Endothelial cell of umbilical vein (primary cell): ENCODE data around the gene CCR3. TPM values are rescaled to one million over a fixed set of nuclear protein-coding genes. Genes with fewer than 3 reads are reported as not detected.

Experiments used
- BruUV-seq: library from RNA; stranded (reverse); fragments of 400-500 nt; replicated peaks from 2 replicates; lab custom pipeline; 2021; lab: Mats Ljungman, UMichigan
- CTCF ChIA-PET: fragments of 300-600, 350-600 bp; sonication (Branson Sonifier 250); formaldehyde crosslinking; loops from one replicate; lab custom pipeline; 2021; ENCODE audit warnings: antibody characterized with exemption, inconsistent platforms; lab: Charles Lee
- POLR2A ChIA-PET: fragments of 300-600, 350-600 bp; sonication (Branson Sonifier 250); formaldehyde crosslinking; loops from one replicate; lab custom pipeline; 2021; ENCODE audit warnings: antibody characterized with exemption, inconsistent platforms; lab: Charles Lee
- DNase-seq: peaks from one replicate; pipeline ENCODE4 v3.0.0-alpha.2; 2011; ENCODE audit warnings: low read depth, low spot score
- FAIRE-seq: peaks from 2 replicates; lab custom pipeline; 2011; peaks lifted over from hg19 to GRCh38; lab: Jason Lieb, UNC
- H2AFZ ChIP-seq: 2 replicates; pipeline ENCODE4 v1.6.0; 2012; ENCODE audit warnings: low read depth, low read length, control low read depth, inconsistent platforms
- H3K27ac ChIP-seq: 2 replicates; pipeline ENCODE4 v1.5.1; 2011; ENCODE audit warnings: low read depth, mild to moderate bottlenecking, control low read depth, low read length, moderate library complexity; ENCODE audit not compliant: insufficient read depth
- H3K27me3 ChIP-seq, 2 experiments: 2 replicates each; pipeline versions ENCODE4 v1.6.0 to v1.6.1; 2011; ENCODE audit warnings: low read length in 2 of 2, mixed read lengths in 1 of 2; ENCODE audit not compliant: control insufficient read depth in 2 of 2, insufficient read depth in 2 of 2
- H3K36me3 ChIP-seq, 2 experiments: 2 replicates in 1 of 2; 3 replicates in 1 of 2; pipeline ENCODE4 v1.5.1; 2011; ENCODE audit warnings: low read length in 2 of 2, mild to moderate bottlenecking in 1 of 2, moderate library complexity in 1 of 2; ENCODE audit not compliant: control insufficient read depth in 2 of 2, insufficient read depth in 2 of 2; ENCODE audit errors: extremely low read depth in 1 of 2
- H3K4me1 ChIP-seq: 3 replicates; pipeline ENCODE4 v1.5.1; 2011; ENCODE audit warnings: mild to moderate bottlenecking, low read length; ENCODE audit not compliant: control insufficient read depth, insufficient read depth; ENCODE audit errors: extremely low read depth
- H3K4me2 ChIP-seq: 2 replicates; pipeline ENCODE4 v1.6.1; 2011; ENCODE audit warnings: low read length, control low read depth, mixed read lengths; ENCODE audit not compliant: insufficient read depth
- H3K4me3 ChIP-seq, 3 experiments: fragments of 200-600 bp in 1 of 3; sonication (generic), shearing (Covaris generic) in 1 of 3; replicated peaks in 1 of 3; 2 replicates each; pipeline ENCODE4 v1.5.1; 2011 to 2016; ENCODE audit warnings: control low read depth in 3 of 3, low read length in 3 of 3, mild to moderate bottlenecking in 2 of 3, inconsistent platforms in 1 of 3, low read depth in 1 of 3, moderate library complexity in 1 of 3; ENCODE audit not compliant: insufficient read depth in 1 of 3
- H3K79me2 ChIP-seq: 2 replicates; pipeline ENCODE4 v1.6.0; 2012; ENCODE audit warnings: low read length, inconsistent platforms; ENCODE audit not compliant: control insufficient read depth, insufficient read depth
- H3K9ac ChIP-seq: replicated peaks from 2 replicates; pipeline ENCODE3; 2011; ENCODE audit warnings: low read length, control low read depth; ENCODE audit not compliant: insufficient read depth; ENCODE audit errors: extremely low read depth
- H3K9me1 ChIP-seq: replicated peaks from 3 replicates; pipeline ENCODE4 v1.6.0; 2011; ENCODE audit warnings: mild to moderate bottlenecking, low read length; ENCODE audit not compliant: control insufficient read depth, insufficient read depth; ENCODE audit errors: extremely low read depth
- H3K9me3 ChIP-seq: replicated peaks from 2 replicates; pipeline ENCODE4 v1.5.1; 2012; ENCODE audit warnings: low read length, inconsistent platforms; ENCODE audit not compliant: control insufficient read depth, insufficient read depth
- H4K20me1 ChIP-seq: replicated peaks from 2 replicates; pipeline ENCODE3; 2011; ENCODE audit warnings: mild to moderate bottlenecking, low read length; ENCODE audit not compliant: control insufficient read depth, insufficient read depth; ENCODE audit errors: extremely low read depth
- CTCF ChIP-seq, 2 donors: IDR thresholded peaks; 1 replicate in 1 of 2; 2 replicates in 1 of 2; pipeline ENCODE4 v1.5.1; 2011; ENCODE audit warnings: low read length in 2 of 2, mild to moderate bottlenecking in 2 of 2, moderate library complexity in 2 of 2, control low read depth in 1 of 2, inconsistent platforms in 1 of 2, low read depth in 1 of 2; ENCODE audit not compliant: insufficient read depth in 1 of 2; ENCODE audit errors: extremely low read depth in 1 of 2
- EZH2 ChIP-seq: IDR thresholded peaks from 2 replicates; pipeline ENCODE4 v1.6.1; 2012; ENCODE audit warnings: borderline replicate concordance, low read depth, mild to moderate bottlenecking, moderate library complexity, low read length, inconsistent platforms; ENCODE audit not compliant: severe bottlenecking
- FOS ChIP-seq: IDR thresholded peaks from 2 replicates; pipeline ENCODE4 v1.6.1; 2011; ENCODE audit warnings: mild to moderate bottlenecking, low read length, moderate library complexity, borderline replicate concordance; ENCODE audit not compliant: insufficient read depth
- GATA2 ChIP-seq: IDR thresholded peaks from 2 replicates; pipeline ENCODE4 v1.7.0; 2011; ENCODE audit warnings: low read depth, mild to moderate bottlenecking, moderate library complexity, mixed read lengths, low read length; ENCODE audit not compliant: insufficient read length, insufficient read depth
- JUN ChIP-seq: IDR thresholded peaks from 2 replicates; pipeline ENCODE4 v1.6.1; 2011; ENCODE audit warnings: borderline replicate concordance, low read depth; ENCODE audit not compliant: insufficient read length, insufficient read depth
- MAX ChIP-seq: IDR thresholded peaks from 2 replicates; pipeline ENCODE4 v1.6.1; 2011; ENCODE audit not compliant: insufficient read depth, insufficient read length
- MYC ChIP-seq: IDR thresholded peaks from one replicate; pipeline ENCODE4 v1.6.1; 2011; ENCODE audit warnings: mild to moderate bottlenecking, low read depth, low read length
- POLR2A ChIP-seq: IDR thresholded peaks from 2 replicates; pipeline ENCODE4 v1.6.1; 2012; ENCODE audit warnings: low read depth, mild to moderate bottlenecking, control low read depth, low read length
- POLR2AphosphoS5 ChIP-seq: IDR thresholded peaks from 2 replicates; pipeline ENCODE4 v1.6.1; 2012; ENCODE audit warnings: low read depth, mild to moderate bottlenecking, control low read depth, low read length, moderate library complexity; ENCODE audit not compliant: insufficient read depth
- dilution Hi-C: fragments of 300-500 bp; cut with MboI; formaldehyde crosslinking; loops from one replicate; pipeline ENCODE4 v1.15.0; 2019; ENCODE audit warnings: low sequenced_read_pairs; ENCODE audit not compliant: extremely low pct_ligation_motif_present
- intact Hi-C: fragments of 100-400 bp; cut with micrococcal nuclease; formaldehyde crosslinking; loops from one replicate; pipeline ENCODE4 v1.10.0; 2022
- polyA plus RNA-seq, 4 experiments: library from polyadenylated mRNA; depleted of rRNA in 3 of 4; stranded (reverse) in 3 of 4; unstranded in 1 of 4; fragments of >200 nt; gene quantifications; 2 replicates each; pipeline versions ENCODE4 v1.2.1 to v1.2.3, GENCODE V29; 2011 to 2012; ENCODE audit warnings: missing spikeins in 1 of 4
- total RNA-seq: library from RNA; stranded (reverse); gene quantifications from 2 replicates; pipeline ENCODE4 v1.2.3, GENCODE V29; 2021

CCR3 gene
- total and polyA plus RNA-seq, 2 donors (not counting 3 experiments of a cell fraction or from before 2014, with no cell fraction given) = not detected

DNA sequence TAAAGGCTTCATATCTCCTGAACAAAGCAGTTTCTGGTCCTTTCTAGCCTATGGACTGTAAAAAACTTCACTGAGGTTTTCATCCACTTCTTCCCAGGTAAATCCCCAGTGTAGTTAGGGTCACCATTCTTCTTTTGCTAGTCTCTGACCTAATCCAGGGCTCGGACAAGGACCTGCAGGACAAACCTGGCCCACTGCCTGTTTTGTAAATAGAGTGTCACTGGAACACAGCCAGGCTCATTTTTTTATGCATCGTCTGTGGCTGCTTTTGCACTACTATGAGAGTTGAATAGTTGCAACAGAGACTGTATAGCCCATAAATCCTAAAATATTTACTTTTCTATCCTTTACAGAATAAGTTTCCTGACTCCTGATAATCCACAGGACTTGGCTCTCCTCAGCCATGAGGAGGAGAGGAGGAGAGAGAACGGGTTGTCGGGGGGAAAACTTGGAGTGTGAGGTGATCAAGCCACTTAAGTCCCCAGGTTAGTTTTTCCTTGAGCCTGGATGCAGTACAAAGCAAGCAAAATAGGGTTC lies 29.0 kb downstream of the CCR3 start:
- H3K79me2 ChIP-seq = no peaks in the 10 kb centered on the region
- no peak overlapping the region for H2AFZ ChIP-seq
- H3K36me3 ChIP-seq = no peaks in the 10 kb centered on the region
- intact Hi-C loops (no loop called here), dilution Hi-C loops (no loop called here)
- H3K9ac ChIP-seq = no peak overlapping the region
- H3K9me1 ChIP-seq = no peaks in the 10 kb centered on the region
- no peak for DNase-seq
- POLR2A ChIA-PET = no interaction called here
- H3K4me3 ChIP-seq = no peak overlapping the region
- H4K20me1 ChIP-seq = no peaks in the 10 kb centered on the region
- CTCF ChIA-PET = no interaction called here
- FAIRE-seq = no peak
- no peaks in the 10 kb centered on the region for H3K4me1 ChIP-seq
- no peaks in the 10 kb centered on the region for H3K9me3 ChIP-seq
- H3K4me2 ChIP-seq = no peak overlapping the region
- no peak overlapping the region for H3K27ac ChIP-seq
- TF ChIP-seq GATA2 (no peak), POLR2AphosphoS5 (no peak), MYC (no peak), CTCF (IDR thresholded peaks at IDR 0.05; ENCODE audit: extremely low read depth in 1 of 2, insufficient read depth in 1 of 2, low read depth in 1 of 2, low read length in 2 of 2) (no peak), POLR2A (no peak), MAX (no peak), FOS (no peak), EZH2 (no peak), JUN (no peak)
- BruUV-seq = no TSS peak
- peaks cover 0 to 3% of the 10 kb centered on the region in 2 experiments for H3K27me3 ChIP-seq
